DMS53 (cell line): Measurements from ENCODE around the gene AP1S1.
A peak's percentile ranks its signal among the peaks of the same experiment; 100 is the strongest.

ENCODE experiments used
- DNase-seq: peaks from one replicate; lab custom pipeline; 2025; lab: John Stamatoyannopoulos, UW

Gene AP1S1

DNA sequence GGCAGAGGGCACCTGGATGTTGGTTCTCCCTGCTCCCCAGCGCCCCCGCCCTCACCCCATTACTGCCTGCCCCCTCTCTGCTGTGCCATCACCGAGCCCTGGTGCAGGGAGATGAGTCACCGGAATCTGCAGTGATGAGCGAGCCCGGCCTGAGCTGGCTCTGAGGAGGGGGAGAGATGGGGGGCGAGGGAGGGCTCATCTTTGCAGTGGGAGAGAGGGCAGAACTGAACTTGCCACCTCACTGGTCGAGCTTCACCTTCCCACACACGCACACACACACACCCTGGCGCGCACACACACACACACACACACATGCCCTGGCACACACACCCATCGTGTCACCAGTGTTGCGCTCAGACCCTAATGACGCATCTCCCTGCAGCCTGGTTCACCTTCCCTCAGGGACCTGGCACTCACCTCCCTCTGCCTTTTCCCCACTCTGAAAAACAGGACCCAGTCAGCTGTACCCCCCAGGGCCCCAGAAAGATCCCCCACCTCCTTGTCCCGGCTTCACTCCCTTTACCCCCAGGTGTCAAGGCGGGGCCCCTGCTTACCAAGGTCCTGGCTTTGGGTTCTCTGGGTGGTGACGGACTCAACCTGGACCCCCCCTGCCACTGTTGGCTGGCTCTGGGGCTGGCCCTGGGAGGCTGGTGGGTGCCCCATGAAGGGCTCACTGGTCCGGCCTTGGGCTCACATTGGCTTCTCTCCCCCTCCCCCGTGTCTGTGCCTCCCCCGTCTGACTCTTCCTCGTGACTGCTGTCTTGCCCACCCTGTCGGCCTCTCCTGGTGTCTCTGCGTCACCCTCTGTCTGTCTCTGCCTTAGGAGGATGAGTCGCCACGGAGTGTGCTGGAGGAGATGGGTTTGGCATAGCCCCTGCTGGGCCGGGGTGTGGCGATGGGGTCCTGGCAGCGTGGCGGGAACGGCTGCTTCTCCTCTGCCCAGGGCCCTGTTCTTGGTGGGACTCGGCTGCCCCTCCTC lies 5.7 kb downstream of the AP1S1 start:
- DNase-seq, result no peak

DNA sequence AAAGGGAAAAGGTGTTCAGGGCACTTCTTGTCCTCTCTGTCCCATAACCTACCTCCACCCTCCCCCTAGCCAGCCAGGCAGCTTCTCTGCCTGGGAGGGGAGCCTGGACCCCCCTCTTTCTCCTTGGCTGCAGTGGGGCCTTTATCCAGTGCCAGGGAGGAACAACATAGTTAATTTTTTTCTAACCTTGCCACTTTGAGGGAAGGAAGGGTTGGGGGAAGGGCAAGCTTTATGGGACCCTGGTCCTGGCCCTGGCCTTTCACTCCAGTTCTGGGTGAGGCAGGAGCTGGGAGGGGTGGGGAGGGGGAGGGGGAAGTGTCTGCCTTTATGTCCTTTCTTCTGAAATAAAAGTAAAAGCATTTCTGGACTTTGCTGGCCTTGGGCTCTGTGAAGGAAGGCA lies 6.6 kb downstream of the AP1S1 start:
- no peak for DNase-seq

DNA sequence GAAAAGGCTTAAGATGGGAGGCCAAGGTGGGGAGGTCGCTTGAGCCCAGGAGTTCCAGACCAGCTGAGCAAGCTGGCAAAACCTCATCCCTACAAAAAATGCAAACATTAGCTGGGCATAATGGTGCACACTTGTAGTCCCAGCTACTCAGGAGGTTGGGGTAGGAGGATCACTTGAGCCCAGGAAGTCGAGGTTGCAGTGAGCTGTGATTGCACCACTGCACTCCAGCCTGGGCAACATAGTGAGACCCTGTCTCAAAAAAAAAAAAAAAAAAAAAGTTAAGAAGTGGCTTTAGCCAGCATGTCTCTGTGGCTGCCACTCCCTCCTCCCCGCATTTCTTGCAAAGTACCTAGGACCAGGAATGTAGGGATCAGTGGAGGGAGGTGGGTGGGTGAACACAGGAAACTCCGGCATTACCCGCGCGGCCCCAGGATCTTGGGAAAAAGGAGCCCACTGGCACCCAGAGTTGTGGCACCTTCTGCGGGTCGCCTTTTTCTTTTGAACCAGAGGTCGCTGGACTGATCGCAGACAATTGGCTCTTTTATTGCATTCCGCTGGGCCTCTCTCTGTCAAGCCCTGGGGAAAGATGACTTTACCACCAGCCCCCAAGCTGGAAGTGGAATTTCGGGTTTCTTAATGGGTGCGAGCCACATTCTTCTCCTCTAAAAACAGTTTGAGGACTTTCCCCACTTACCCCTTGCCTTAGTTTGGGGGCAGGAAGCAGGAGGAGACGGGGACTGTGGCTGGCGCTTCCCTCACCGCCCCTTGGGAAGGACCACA lies 7.6 kb downstream of the AP1S1 start:
- no peak for DNase-seq

DNA sequence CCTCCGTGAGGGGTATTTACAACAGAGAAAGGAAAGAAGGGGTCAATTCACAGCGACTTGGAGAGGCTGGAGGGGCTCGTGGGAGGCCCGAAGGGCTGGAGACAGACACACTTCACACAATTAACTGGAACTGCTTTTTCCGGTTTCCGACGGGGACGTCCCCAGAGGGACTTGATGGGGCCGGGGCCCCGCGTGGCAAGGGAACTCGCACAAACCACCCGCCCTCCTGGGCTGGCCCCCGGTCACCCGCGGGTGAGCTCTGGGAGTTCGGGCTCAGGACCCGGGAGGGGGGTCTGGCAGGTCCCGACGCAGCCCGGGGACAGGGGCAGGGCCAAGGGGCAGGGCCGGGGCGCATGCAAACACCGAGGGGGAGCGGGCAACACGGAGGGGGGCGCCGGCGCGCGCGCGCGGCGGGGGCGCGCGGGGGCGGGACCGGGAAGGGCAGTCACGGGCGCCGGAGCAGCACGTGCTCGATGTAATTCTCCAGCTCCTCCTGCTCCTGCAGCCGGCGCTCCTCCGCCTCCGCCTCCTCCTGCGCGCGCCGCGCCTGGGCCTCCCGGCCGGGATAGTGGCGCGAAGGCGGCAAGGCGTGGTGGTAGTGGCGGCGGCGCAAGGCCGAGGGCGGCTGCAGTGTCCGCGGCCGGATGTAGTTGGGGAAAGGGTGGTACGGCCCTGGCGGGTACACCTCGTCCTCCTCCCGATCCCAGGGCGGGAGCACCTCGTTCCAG lies 8.4 kb downstream of the AP1S1 start:
- DNase-seq, result peak; percentile 96

DNA sequence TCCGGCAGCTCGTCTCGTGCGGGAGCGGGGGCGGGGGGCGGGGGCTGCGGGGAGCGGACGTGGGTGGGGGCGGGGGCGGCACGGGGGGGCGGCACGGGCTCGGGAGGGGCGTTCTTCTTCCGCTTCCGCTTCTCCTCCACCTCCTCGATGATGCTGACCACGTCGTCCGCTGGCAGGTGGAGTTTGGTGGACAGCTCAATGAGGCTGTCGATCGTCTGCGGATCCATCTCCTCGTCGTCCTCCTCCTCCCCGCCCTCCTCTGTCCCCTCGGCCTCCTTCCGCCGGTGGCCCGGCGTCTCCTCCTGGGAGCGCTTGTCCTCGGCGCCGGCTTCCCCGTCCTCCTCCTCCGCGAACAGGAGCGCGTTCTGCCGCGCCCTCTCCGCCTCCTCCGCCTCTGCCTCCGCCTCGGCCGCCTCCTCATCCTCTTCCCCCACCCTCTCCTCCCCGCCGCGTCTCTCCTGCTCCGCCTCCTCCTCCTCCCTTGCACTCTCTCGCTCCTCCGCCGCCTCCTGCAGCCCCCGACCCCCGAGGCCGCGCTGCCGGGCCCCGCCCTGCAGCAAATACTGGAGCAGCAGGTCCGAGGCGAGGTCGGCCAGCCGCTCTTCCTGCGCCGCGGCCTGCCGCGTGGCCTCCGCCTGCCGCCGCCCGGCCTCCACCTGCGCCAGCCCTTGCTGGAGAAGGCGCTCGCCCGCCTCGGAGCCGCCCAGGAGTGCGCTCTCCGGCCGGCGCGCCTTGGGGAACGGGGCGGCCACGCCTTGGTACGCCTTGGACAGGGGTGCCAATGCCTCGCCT lies 9.2 kb downstream of the AP1S1 start:
- peak; percentile 93 for DNase-seq

DNA sequence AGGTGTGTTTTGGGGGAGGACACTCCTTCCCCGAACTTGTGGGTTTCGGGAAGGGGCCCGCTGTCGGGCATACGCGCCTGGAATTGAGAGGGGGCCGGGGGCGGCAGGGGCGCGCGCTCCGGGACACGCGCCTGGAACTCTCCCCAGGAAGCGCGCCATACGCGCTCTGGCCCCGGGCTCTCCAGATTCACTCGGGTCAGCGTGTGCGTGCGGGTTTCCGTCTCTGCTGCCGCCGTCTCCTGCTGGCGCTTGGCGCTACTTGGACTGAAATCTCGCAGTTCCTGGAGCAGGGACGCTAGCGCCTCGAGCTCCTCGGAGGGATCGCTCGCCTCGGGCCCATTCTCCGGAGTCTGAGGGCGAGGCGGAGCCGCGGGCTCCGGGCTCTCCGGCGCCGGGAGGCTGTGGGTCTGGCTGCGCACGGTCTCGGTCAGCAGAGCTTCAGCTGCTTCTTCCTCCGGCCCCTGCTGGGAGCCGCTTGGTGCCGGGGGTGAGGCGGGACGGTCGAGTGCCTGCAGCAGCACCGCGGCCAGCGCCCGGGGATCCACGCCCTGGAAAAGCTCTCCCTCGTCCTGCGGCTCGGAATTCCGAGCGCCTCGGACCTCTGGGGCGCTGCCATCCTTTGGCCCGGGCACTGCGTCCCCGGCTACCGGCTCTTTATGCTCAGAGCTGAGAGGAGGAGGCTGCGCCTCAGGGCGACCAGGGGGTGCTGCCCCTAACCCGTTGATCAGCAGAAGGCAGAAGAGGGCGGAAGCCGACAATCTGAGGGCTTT lies 10.0 kb downstream of the AP1S1 start:
- DNase-seq, result peak; percentile 84

DNA sequence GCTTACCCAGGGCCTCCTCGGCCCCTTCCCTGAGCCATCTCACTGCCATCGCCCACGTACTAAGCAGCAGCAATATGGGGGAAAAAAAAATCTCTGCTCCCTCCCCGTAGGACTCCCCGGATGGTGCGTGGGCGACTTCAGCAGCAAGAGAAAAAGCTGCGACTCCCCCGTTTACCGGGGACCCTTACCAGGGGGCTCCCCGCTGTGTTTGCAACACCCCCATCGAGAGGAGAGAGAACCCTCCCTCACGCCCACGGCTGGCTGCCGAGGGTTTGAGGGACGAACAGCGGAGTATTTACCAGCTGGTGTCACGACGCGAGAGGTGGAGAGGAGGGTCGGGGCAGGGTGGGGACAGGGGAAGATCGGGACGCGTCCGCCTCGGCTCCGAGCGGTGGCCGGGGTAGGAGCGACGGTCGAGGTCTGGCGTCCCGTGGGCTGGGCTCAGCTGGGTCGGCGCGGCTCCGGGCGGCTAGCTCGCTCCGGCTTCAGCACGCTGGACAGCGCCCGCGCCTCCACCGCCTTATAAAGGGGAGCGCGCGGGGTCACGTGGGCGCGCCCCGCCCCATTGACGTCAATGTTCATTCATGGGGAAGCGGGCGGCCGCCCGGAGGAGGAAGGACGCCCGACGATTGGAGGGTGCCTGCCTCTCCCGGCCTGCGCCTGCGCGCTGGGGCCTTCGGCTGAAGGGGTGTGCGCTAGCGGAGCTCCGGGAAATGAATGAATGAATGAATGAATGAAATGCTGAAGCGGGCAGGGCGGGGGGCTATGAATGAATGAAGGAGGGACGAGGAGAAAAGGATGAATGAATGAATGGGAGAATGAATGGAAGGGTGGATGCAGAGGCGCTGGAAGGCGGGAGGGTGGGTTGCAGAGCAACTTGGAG lies 11.0 kb downstream of the AP1S1 start, which contains the start of gene VGF:
Gene VGF (minus strand): TSS at position 495 of the 883 bp plus-strand sequence. CDS start 726 bp downstream, outside the sequence.
- peak; percentile 99 for DNase-seq

DNA sequence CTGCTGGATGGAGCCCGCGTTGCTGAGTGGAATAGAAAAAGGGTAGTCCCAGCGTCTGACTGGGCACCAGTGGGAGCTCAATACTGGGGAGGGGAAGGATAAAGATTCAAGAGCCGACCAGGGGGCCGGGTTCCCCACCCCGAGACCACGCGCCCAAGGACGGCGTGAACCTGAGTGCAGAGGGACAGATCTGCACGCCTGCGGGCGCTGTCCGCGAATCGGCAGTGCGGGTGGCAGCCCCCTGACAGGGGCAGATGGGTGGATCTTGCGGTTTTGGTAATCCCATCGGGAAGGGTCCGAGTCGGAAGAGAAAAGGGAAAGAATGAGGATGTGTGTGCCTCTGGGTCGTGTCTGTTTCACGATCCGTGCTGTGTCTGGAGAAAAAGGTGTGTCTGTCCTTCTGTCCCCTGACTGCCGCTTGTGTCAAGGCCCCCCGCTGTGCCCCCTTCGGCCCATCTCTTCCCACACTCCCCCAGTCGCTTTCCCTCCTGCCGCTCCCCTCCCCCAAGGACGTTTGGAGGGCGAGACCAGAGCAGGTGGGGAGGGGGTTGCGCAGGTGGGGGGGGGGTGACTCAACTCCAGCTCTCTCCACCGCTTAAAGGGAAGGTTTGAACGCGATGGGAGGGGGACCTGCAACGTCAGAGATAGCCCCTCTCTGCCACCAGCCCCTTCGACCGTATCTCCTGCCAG lies 11.8 kb downstream of the AP1S1 start:
- DNase-seq, result peak; percentile 62

DNA sequence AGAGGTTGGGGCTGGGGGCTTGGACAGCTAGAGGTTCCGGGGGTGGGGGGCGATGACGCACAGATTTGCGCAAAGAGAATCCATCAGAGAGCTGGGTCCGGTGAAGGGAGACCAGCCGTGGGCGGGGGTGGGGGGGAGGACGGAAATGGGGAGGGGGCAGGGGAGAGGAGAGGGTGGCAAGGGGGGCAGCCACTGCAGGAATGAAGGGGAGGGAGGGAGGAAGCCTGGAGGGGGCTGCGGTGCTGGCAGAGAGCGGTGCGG lies 12.3 kb downstream of the AP1S1 start:
- no peak for DNase-seq

DNA sequence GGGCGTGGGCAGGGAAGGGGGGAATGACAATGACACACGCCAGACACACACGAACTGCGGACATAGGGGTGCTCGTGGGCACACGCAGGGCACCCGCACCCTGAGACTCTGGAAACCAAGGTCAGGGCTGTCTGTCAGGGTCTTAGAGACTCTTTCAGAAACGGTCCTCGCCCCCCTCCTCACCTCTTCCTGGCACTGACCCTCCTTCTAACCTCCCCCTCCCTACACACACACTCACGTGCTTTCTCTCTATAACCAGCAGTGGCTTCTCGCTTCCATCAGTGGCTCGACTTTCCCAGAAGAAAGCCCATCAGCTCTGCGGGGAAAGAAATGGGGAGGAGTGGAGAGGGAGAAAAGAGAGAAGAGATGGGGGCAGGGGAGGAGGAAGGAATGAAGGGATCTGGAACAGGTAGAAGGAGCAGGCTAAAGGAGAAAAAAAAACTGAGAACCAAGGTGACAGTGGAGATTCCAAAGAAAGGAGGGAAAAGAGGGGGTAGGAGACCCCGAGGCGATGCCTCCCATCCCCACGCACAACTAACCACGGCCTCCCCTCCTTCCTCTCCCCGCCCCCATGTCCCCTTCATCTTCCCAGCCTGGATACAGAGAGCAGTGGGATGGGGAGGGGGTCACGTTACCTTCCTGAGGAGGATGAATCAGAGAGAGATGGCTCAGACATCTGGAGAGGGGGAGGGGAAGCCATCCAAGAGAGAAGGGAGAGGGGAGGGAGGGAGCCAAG lies 12.8 kb downstream of the AP1S1 start:
- DNase-seq, result peak; percentile 68

DNA sequence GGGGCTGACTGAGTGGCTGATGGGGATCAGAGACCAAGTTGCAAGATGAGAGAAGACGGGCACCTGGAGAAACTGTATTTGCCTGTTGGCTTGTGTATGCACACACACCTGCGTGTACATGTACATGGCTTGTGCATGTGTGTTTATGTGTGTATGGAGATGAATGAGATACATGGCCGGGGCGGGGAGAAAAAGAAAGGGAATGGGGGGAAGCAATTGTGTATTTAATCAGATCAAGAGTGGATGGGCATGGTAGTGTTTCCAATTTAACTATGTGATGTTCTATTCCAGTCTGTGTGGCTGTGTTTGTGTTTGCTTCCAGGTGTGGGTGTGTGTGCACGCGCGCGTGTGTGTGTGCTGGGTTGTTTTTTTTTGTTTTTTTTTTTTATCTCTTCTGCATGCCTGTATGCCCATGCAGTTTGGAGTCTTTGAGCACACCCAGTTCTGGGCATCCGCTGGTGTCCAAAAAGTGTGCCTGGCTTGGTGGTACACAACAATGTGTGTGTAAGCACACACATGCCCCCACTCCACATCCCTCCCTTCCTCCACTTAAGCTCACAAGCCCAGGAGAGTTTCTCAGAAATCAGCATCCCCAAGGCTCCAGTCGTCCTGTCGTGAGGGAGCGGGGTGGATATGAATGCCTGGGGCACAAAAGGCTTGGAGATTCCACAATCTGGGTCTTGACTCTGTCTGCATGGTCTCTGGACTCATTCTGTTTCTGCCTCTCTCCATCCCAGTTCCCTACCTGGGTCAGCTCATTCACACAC lies 13.6 kb downstream of the AP1S1 start:
- peak; percentile 49 for DNase-seq

DNA sequence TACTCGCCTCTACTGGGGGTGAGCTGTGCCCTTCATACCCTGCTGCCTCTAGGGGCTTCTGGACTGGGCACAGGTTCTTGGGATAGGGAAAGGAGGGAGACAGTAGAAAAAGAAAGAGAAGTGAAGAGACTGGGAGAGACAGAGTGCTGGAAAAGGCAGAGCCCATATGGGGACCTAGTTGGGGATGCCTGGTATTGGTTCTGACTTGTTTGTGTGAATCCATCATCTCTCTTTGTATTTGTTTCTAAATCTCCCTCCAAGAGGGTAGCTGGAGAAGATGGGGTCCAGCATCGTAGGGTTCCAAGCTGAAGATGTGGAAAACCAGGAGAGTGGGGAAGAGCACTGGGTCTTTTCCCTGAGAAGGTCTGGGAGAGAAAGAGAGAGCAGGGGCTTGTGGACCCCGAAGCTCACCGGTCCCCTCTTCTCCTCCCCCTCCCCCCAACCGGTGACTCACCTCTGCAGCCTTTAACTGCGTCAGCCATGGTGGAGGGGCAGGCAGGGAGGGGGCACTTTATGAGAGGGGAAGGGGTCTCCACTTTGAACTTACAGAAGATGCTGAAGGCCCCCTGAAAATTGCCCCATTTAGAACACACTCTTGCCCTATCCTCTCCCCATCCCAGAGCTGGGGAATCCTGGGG lies 14.3 kb downstream of the AP1S1 start:
- DNase-seq, result no peak

DNA sequence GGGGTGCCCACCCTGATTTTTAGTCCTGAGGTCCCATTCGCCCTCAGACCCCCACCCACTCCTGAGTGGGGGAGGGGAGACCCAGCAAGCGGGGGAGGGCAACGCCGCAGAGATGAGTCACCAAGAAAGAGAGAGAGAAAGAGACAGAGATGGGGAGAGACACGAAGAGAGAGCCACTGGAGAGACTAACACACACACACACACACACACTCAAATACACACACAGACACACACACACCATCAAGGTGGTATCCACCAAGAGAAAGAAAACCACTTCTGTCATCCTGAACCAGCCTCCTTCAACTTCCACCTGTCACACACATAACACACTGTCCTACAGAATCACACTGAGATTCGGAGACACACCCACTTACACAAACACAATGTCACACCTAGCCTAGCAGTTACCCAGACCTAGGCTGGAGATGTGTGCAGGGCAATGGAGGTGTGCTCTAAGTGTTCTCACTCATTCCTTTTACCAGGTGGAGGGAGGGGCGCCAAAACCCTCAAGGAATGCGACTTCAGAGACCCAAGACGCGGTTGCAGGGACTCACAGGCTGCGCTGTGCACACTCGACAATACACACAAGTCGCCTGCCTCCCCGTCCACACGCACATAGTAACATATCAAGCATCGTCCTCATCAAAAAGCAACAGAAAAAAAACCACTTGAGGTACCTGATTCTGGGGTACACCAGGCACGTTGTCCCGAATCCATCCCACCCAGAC lies 15.0 kb downstream of the AP1S1 start:
- DNase-seq, result peak; percentile 80

DNA sequence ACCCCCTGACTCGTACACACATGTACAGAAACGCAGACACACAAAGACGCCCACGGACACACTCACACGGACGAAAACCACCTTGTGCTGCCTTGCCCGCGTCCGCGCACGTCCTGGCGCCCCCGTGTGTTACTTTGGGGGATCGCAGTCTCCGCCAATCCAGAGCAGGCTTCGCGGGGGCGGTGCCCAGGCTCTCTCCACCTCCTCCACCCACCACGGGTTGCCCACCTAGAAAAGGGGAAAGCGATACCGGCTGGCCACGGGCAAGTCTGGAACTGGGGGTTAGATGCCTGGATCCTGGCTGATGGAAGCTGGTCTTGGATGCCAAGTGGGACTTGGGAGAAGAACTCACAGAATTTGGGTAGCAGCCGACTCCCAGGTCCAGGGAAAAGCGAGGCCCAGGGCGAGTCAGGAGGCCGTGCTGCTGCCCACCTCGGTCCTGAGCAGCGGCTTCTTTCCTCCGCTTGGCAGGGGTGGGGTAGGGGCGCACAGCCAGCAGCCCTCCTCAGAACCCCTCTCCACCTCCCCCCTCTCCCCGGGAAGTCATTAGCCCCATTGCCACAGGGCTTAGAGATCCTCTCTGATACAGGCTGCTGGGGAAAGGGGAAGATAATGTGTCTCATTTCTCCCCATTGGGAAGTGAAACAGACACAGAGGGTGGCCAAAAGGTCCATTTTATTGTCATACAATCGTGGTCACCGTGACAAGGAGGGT lies 15.7 kb downstream of the AP1S1 start:
- DNase-seq, result peak; percentile 84

DNA sequence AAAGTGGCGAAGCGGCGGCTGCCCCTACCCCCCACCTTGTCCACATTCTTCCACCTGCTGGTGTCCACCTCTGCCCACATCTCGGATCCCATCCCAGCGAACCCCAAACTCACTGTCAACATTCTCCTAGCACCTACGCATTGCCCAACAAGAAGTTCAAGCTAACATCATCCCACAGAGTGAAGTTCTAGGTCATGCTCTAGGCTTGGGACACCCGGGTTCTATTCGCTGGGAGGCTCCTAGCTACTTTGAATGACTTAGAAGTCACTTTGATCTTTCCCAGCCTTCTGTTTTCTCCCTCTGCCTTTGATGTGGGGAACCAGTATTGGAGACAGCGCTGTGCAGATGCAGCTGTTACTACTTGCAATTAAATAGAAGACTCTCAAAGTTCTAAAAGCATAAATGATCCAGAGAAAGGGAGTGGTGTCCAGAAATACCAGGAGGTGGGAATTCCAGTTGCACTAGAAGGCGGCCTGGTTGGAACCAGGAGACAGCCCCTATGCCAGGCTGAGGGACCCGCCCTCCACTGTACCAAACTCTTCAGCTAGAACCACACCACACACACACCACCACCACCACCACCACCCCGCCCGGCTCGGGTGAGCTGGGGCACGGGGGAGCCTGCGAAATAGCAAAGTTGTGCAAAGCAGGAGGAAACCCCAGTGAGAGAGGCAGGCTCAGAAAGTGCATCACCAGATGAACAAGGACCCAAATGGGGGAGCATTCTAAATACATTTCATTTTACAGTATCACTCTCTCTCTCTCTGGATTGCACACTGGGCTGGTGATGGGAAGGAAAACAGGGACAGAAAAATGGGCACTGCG lies 16.6 kb downstream of the AP1S1 start:
- DNase-seq, result no peak
